ENCODE results near the gene RASA3. TPM values are rescaled to one million over a fixed set of nuclear protein-coding genes. Genes with fewer than 3 reads are reported as not detected.

Gene RASA3
- total RNA-seq, 1 donor from 2014 or later = 25.4 TPM

DNA sequence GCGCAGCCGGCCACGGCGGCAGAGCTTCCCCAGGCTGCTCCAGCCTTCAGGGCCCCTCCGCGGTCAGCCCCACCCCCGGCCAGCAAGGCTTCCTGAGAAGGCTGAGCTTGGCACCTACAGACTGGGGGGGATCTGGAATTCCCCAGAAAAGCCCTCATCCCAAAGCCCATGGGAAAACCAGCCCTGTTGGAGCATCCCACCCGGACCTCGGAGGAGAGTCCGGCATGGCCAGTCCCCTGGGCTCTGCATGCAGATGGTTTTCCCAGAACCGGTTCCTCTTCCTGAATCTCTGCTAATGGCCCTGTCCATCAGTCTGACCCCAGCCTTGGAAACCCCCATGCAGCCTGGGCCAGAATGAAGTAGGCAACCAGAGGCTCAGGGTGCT is 10.3 kb downstream of the RASA3 start:
- no peak overlapping the region for H3K4me3 ChIP-seq (ENCODE audit: low read depth, low read length)
- H3K27me3 ChIP-seq (ENCODE audit: control insufficient read depth, insufficient read depth, low read length) = no peaks in the 10 kb centered on the region
- TF ChIP-seq, protein P1, sequence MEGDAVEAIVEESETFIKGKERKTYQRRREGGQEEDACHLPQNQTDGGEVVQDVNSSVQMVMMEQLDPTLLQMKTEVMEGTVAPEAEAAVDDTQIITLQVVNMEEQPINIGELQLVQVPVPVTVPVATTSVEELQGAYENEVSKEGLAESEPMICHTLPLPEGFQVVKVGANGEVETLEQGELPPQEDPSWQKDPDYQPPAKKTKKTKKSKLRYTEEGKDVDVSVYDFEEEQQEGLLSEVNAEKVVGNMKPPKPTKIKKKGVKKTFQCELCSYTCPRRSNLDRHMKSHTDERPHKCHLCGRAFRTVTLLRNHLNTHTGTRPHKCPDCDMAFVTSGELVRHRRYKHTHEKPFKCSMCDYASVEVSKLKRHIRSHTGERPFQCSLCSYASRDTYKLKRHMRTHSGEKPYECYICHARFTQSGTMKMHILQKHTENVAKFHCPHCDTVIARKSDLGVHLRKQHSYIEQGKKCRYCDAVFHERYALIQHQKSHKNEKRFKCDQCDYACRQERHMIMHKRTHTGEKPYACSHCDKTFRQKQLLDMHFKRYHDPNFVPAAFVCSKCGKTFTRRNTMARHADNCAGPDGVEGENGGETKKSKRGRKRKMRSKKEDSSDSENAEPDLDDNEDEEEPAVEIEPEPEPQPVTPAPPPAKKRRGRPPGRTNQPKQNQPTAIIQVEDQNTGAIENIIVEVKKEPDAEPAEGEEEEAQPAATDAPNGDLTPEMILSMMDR (IDR thresholded peaks at IDR 0.05; ENCODE audit: insufficient read depth, low read length, poor library complexity, severe bottlenecking) = no peak
- DNase-seq (ENCODE audit: low read depth) = no peak
- no peaks in the 10 kb centered on the region for H3K36me3 ChIP-seq (ENCODE audit: control insufficient read depth, insufficient read depth, low read length)

DNA sequence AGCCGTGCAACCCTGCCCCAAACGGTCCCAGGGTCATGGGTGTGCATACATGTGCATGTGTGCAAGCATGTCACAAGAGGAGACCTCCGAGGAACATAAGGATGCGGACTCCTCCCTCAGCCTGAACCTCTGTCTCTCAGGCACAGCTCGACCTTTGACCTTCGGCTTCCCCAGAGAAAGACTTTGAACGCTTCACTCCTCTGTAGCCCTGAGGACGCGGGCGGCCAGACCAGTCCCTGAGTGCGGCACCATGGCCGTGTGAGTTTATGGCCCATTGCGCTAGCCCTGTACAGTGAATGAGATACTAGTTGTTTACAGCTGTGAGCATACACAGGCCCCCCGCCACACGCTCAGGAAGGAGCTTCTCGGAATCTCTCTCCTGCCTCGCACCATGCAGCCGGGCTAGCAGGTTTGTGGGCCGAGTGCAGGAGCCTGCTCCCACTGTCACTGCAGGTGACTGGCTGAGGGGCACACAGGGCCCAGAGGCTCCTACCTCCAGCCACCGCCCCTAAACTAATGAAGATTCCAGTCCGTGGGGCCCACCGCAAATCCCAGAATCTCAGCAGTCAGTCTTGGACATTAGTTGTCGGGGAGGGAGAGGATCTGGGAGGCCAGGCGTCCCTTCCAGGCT is 10.8 kb downstream of the RASA3 start:
- no peaks in the 10 kb centered on the region for H3K27me3 ChIP-seq (ENCODE audit: control insufficient read depth, insufficient read depth, low read length)
- no peaks in the 10 kb centered on the region for H3K36me3 ChIP-seq (ENCODE audit: control insufficient read depth, insufficient read depth, low read length)
- no peak for DNase-seq (ENCODE audit: low read depth)
- TF ChIP-seq, protein P1 (IDR thresholded peaks at IDR 0.05; ENCODE audit: insufficient read depth, low read length, poor library complexity, severe bottlenecking) = no peak
- H3K4me3 ChIP-seq (ENCODE audit: low read depth, low read length) = no peak overlapping the region

DNA sequence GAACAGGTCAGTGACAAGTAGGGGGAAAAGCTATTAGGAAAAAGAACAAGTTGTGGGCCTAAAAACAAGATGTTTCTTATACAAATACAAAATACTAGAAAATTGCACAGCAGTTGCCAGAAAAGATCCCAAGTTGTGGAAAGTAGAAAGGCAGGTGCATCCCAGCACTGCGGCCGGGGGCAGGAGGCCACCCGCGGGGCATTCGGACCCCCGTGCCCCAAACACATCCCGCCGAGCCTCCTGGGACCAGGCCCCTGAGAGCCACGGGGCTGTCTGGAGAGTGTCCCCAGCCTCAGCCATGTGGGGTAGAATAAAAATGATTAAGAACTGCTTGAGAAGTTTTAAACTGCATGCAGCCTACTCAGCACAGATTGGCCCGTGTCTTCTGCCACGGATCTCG is 11.4 kb downstream of the RASA3 start:
- Histone ChIP-seq H3K36me3 (ENCODE audit: control insufficient read depth, insufficient read depth, low read length) (no peaks in the 10 kb centered on the region), H3K27me3 (ENCODE audit: control insufficient read depth, insufficient read depth, low read length) (no peaks in the 10 kb centered on the region), H3K4me3 (ENCODE audit: low read depth, low read length) (no peak overlapping the region)
- TF ChIP-seq, protein P1 (IDR thresholded peaks at IDR 0.05; ENCODE audit: insufficient read depth, low read length, poor library complexity, severe bottlenecking) = no peak
- DNase-seq (ENCODE audit: low read depth) = no peak

DNA sequence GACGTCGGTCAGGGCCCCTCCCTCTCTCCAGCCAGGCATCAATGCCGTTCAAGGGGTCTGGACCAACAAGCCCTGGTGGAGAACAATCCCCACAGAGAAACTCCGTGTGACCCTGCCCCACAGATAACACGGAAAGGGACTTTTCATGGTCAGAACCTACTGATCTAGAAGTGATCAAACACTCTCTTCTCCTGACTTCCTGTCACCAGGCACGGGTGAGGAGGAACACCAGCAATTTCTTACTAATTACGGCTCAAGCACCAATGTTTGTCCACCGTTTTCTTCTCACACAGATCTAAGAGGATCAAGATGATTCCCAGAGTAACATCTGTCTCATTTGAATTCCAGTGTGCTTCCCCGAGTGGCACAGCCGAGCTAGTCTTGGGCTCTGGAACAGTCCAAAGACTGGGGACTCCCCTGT is 11.8 kb downstream of the RASA3 start:
- Histone ChIP-seq H3K27me3 (ENCODE audit: control insufficient read depth, insufficient read depth, low read length) (no peaks in the 10 kb centered on the region), H3K36me3 (ENCODE audit: control insufficient read depth, insufficient read depth, low read length) (no peaks in the 10 kb centered on the region), H3K4me3 (ENCODE audit: low read depth, low read length) (no peak overlapping the region)
- no peak for DNase-seq (ENCODE audit: low read depth)
- TF ChIP-seq, protein P1 (IDR thresholded peaks at IDR 0.05; ENCODE audit: insufficient read depth, low read length, poor library complexity, severe bottlenecking) = no peak

DNA sequence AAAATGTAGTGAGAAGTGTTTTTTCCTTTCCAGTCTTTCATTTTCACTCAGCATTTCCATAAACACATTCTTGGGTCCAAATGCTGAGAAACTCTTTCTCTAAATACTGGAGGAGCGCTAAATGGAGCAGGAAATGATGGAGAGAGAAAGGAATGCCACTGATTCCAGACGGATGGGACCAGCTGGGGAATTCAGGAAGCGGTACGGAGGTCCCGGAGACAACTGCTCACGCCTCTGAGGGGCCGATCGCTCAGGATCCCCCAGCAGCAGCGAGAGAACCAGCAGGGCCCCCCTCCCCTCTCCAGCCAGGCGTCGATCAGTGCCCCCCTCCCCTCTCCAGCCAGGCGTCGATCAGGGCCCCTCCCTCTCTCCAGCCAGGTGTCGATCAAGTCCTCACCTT is 13.2 kb downstream of the RASA3 start:
- TF ChIP-seq, protein P1 (IDR thresholded peaks at IDR 0.05; ENCODE audit: insufficient read depth, low read length, poor library complexity, severe bottlenecking) = no peak
- Histone ChIP-seq H3K36me3 (ENCODE audit: control insufficient read depth, insufficient read depth, low read length) (no peaks in the 10 kb centered on the region), H3K4me3 (ENCODE audit: low read depth, low read length) (no peak overlapping the region), H3K27me3 (ENCODE audit: control insufficient read depth, insufficient read depth, low read length) (no peaks in the 10 kb centered on the region)
- DNase-seq (ENCODE audit: low read depth) = peak; percentile 74

DNA sequence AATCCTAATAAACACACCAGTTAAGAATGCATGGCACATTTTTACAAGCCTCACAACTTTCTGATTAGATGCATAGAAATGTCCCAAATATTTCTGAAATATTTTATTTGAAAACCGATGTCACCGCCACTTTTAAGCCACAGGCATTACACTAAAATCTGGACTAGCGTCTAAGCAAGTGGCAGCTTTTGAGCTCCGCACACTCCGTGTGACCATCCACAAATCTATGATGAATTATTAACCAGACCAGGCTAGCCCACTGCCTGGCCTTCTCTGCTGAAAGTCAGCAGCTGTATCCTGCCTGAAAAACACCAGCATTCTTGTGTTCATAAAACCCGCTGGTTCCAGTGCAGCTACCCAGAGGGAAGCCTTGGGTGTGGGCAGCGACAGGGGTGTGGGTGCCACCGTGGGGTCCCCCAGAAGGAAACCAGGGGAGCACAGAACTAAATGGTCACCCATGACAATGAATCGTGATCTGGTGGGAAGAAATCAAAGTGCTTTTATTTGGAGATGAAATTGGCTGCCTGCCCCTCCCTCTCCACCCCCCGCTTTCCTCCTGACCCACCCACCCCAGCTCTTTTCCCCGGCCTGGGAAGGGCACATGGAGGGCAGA is 13.8 kb downstream of the RASA3 start:
- TF ChIP-seq, protein P1 (IDR thresholded peaks at IDR 0.05; ENCODE audit: insufficient read depth, low read length, poor library complexity, severe bottlenecking) = no peak
- Histone ChIP-seq H3K36me3 (ENCODE audit: control insufficient read depth, insufficient read depth, low read length) (no peaks in the 10 kb centered on the region), H3K4me3 (ENCODE audit: low read depth, low read length) (no peak overlapping the region), H3K27me3 (ENCODE audit: control insufficient read depth, insufficient read depth, low read length) (no peaks in the 10 kb centered on the region)
- peak; percentile 71 for DNase-seq (ENCODE audit: low read depth)
